K562 (cell line): ENCODE results near the gene SHE. TPM values are rescaled to one million over a fixed set of nuclear protein-coding genes. Genes with fewer than 3 reads are reported as not detected.

Experiments used
- ATAC-seq: fragments of 200-7000 bp; cut with Tn5 transposase; 3 replicates; pipeline ENCODE4 v1.9.1; 2020; ENCODE audit warnings: moderate library complexity
- BruUV-seq: library from RNA; stranded (reverse); fragments of 400-500 nt; replicated peaks from 2 replicates; lab custom pipeline; 2021; lab: Mats Ljungman, UMichigan
- CTCF ChIA-PET: fragments of 300-600 bp; formaldehyde crosslinking; extraction: SDS; loops from one replicate; lab custom pipeline; 2021; ENCODE audit warnings: low intra/inter-chr PET ratio; lab: Yijun Ruan, JAX
- POLR2A ChIA-PET: fragments of 300-600, 350-650 bp; sonication (Branson Sonifier 250); formaldehyde crosslinking; extraction: SDS; loops from one replicate; lab custom pipeline; 2021; ENCODE audit warnings: antibody characterized with exemption, inconsistent platforms; lab: Yijun Ruan, JAX
- DNase-seq, 4 experiments: peaks; one replicate each; pipeline versions ENCODE4 v3.0.0 to v3.0.0-alpha.2; 2011 to 2018; ENCODE audit warnings: low spot score in 3 of 4, mixed read lengths in 3 of 4; ENCODE audit errors: extremely low read depth in 1 of 4
- FAIRE-seq: peaks from 2 replicates; lab custom pipeline; 2011; peaks lifted over from hg19 to GRCh38; lab: Jason Lieb, UNC
- H2AFZ ChIP-seq: 2 replicates; pipeline ENCODE4 v1.6.0; 2011; ENCODE audit warnings: low read depth, low read length, control low read depth, inconsistent platforms
- H3K27ac ChIP-seq: fragments of 200-600 bp; 3 replicates; pipeline ENCODE4 v1.8.0; 2011; ENCODE audit warnings: low read depth, mild to moderate bottlenecking, control low read depth, inconsistent platforms, low read length, moderate library complexity, mixed read lengths; ENCODE audit errors: extremely low read depth
- H3K27me3 ChIP-seq, 2 experiments: fragments of 300-600 bp in 1 of 2; 2 replicates in 1 of 2; 3 replicates in 1 of 2; pipeline versions ENCODE4 v1.6.0 to v1.8.0; 2011; ENCODE audit warnings: inconsistent platforms in 2 of 2, low read length in 2 of 2, mild to moderate bottlenecking in 1 of 2, mixed read lengths in 1 of 2, moderate library complexity in 1 of 2; ENCODE audit not compliant: control insufficient read depth in 2 of 2, insufficient read depth in 2 of 2
- H3K36me3 ChIP-seq: fragments of 300-600 bp; 3 replicates; pipeline ENCODE4 v1.8.0; 2011; ENCODE audit warnings: mild to moderate bottlenecking, low read length, inconsistent platforms; ENCODE audit not compliant: control insufficient read depth, insufficient read depth
- H3K4me1 ChIP-seq, 2 experiments: fragments of 200-600 bp in 1 of 2; replicated peaks in 1 of 2; 2 replicates in 1 of 2; 3 replicates in 1 of 2; pipeline versions ENCODE4 v1.5.1 to v1.8.0; 2011; ENCODE audit warnings: inconsistent platforms in 2 of 2, low read length in 2 of 2, mild to moderate bottlenecking in 1 of 2, mixed read lengths in 1 of 2, moderate library complexity in 1 of 2; ENCODE audit not compliant: control insufficient read depth in 2 of 2, insufficient read depth in 2 of 2
- H3K4me2 ChIP-seq: 2 replicates; pipeline ENCODE4 v1.6.1; 2011; ENCODE audit warnings: low read length, control low read depth, inconsistent platforms, mixed read lengths; ENCODE audit not compliant: insufficient read depth
- H3K4me3 ChIP-seq: fragments of 200-600 bp; sonication (generic), shearing (Covaris generic); 2 replicates; pipeline ENCODE4 v1.5.1; 2016; ENCODE audit warnings: control low read depth, inconsistent platforms
- H3K79me2 ChIP-seq: fragments of 200-600 bp; 3 replicates; pipeline ENCODE4 v1.8.0; 2011; ENCODE audit warnings: low read length, inconsistent platforms; ENCODE audit not compliant: control insufficient read depth, insufficient read depth
- H3K9ac ChIP-seq, 2 experiments: 2 replicates each; pipeline versions ENCODE4 v1.6.0 to v1.6.1; 2011; ENCODE audit warnings: low read depth in 2 of 2, low read length in 2 of 2, control low read depth in 1 of 2, inconsistent platforms in 1 of 2, mild to moderate bottlenecking in 1 of 2, mixed read lengths in 1 of 2; ENCODE audit not compliant: insufficient read depth in 1 of 2
- H3K9me1 ChIP-seq: one replicate; pipeline ENCODE4 v1.6.0; 2011; ENCODE audit warnings: inconsistent platforms, mild to moderate bottlenecking, low read length, moderate library complexity; ENCODE audit not compliant: control insufficient read depth, insufficient read depth
- H3K9me3 ChIP-seq: replicated peaks from 2 replicates; pipeline ENCODE4 v1.5.1; 2011; ENCODE audit warnings: low read depth, low read length, inconsistent platforms; ENCODE audit not compliant: control insufficient read depth, insufficient read depth
- H4K20me1 ChIP-seq: replicated peaks from 2 replicates; pipeline ENCODE4 v1.6.1; 2011; ENCODE audit warnings: low read length, inconsistent platforms, mixed read lengths; ENCODE audit not compliant: control insufficient read depth, insufficient read depth
- CHAMP1 ChIP-seq: fragments of 450-650 bp; IDR thresholded peaks from 2 replicates; pipeline ENCODE4 v1.6.1; 2016; ENCODE audit warnings: mild to moderate bottlenecking
- EGR1 ChIP-seq: fragments of 450-650 bp; conservative IDR thresholded peaks from 2 replicates; pipeline ENCODE4 v1.6.1; 2017; ENCODE audit warnings: mild to moderate bottlenecking
- FIP1L1 ChIP-seq: fragments of 200-400 bp; formaldehyde crosslinking; IDR thresholded peaks from 2 replicates; pipeline ENCODE4 v1.6.1; 2018; ENCODE audit warnings: mild to moderate bottlenecking, low read depth, low read length; ENCODE audit not compliant: poor library complexity, severe bottlenecking
- MCM2 ChIP-seq: fragments of 450-650 bp; IDR thresholded peaks from 2 replicates; pipeline ENCODE4 v1.6.1; 2017; ENCODE audit warnings: low read depth, mild to moderate bottlenecking
- TCFL5 ChIP-seq: fragments of 250-450 bp; sonication (Bioruptor Pico); conservative IDR thresholded peaks from 2 replicates; pipeline ENCODE4 v1.6.1; 2021; ENCODE audit warnings: mild to moderate bottlenecking, moderate library complexity, matching md5 sums
- TSC22D4 ChIP-seq: fragments of 450-650 bp; IDR thresholded peaks from 2 replicates; pipeline ENCODE4 v1.6.1; 2016; ENCODE audit warnings: missing genetic modification characterization, missing biosample characterization, control low read depth
- ZBTB34 ChIP-seq: fragments of 250-450 bp; sonication (Bioruptor Pico); IDR thresholded peaks from 2 replicates; pipeline ENCODE4 v1.8.0; 2021; ENCODE audit warnings: mild to moderate bottlenecking, moderate library complexity
- ZNF79 ChIP-seq: fragments of 250-450 bp; sonication (Bioruptor Pico); IDR thresholded peaks from 2 replicates; pipeline ENCODE4 v1.4.0; 2020; ENCODE audit warnings: low read depth, mild to moderate bottlenecking, moderate library complexity
- ZSCAN32 ChIP-seq: fragments of 450-650 bp; formaldehyde crosslinking; IDR thresholded peaks from 2 replicates; pipeline ENCODE4 v1.4.0; 2020; ENCODE audit warnings: mild to moderate bottlenecking, moderate library complexity
- WGBS: fragments of 100-300 bp; shearing (Covaris generic); methylation state at CpG from one replicate; pipeline ENCODE4 v1.1.6; 2016; ENCODE audit warnings: low coverage, mixed read lengths; ENCODE audit not compliant: insufficient coverage; ENCODE audit errors: missing lambda C conversion rate; 5-methylcytosine and 5-hydroxymethylcytosine counted together
- in situ Hi-C: fragments of 300-500 bp; cut with MboI; formaldehyde crosslinking; loops from 4 replicates; pipeline ENCODE4 v1.15.0; 2018; ENCODE audit warnings: inconsistent platforms, mixed read lengths
- intact Hi-C: fragments of 100-400 bp; cut with micrococcal nuclease; formaldehyde crosslinking; loops from 2 replicates; pipeline ENCODE4 v1.14.2; 2022
- polyA plus RNA-seq, 8 experiments: library from polyadenylated mRNA; depleted of rRNA in 4 of 8; stranded (reverse) in 5 of 8; unstranded in 3 of 8; fragments of >200 nt; fragmentation: Nextera tagmentation in 2 of 8; fragmentation: Illumina TruSeq in 1 of 8; extraction: Ambion mirVana in 2 of 8; extraction: Trizol in 1 of 8; gene quantifications; 2 replicates each; pipeline versions ENCODE4 v1.2.1 to v1.2.3, GENCODE V29; 2011 to 2014; ENCODE audit warnings: inconsistent platforms in 1 of 8, missing spikeins in 1 of 8
- total RNA-seq, 7 experiments: library from RNA; depleted of rRNA in 6 of 7; stranded (reverse); fragments of >200 nt in 6 of 7; fragmentation: Illumina TruSeq in 2 of 7; extraction: Trizol in 2 of 7; gene quantifications; 2 replicates each; pipeline versions ENCODE4 v1.2.1 to v1.2.3, GENCODE V29; 2011 to 2021; ENCODE audit warnings: low replicate concordance in 1 of 7

SHE gene
- total and polyA plus RNA-seq, 9 of the 15 experiments (the other 6 are each of a cell fraction or from before 2014, with no cell fraction given): 0.01 to 0.05 TPM; not detected in 7

DNA sequence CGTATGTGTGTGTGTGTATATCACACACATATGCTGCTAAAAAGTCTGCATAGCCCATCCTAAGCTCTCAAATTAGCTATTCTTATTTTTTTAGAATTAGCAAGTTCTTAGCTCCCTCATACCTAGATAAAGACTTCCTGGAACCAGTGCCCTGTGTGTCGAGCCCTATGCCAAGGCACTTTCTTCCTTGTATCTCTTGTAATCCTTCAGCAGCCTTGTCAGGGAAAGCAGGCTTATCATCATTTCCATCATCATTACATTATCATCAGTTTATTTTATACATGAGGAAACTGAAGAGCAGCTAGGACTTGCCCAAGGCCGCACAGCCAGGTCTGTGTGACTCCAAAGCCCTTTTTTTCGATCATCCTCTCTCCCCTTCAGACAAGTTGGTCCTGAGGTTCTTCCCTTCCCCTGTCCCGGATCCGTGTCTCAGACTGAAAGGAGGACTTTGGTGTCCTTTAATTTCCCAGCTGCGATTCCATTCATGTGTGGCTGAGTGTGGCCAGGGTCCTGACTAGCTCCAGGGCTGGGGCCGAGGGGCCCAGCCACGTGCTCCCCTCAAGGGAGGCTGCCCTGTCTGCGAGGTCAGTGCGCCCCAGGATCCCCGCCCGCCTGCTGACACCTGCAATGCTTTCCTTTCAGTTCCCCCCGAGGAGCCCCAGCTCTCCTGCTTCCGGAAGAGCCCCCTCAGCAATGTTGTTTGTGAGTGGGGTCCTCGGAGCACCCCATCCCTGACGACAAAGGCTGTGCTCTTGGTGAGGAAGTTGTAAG lies 72.2 kb downstream of the SHE start:
- intact Hi-C loops: no loop called here
- Histone ChIP-seq H3K36me3 (no peaks in the 10 kb centered on the region), H3K4me2 (no peak overlapping the region), H3K9me1 (no peaks in the 10 kb centered on the region), H3K27ac (no peak overlapping the region), H3K4me3 (no peak overlapping the region), H4K20me1 (no peaks in the 10 kb centered on the region; the same call in 1 of the 2 replicates), H3K4me1 (peaks cover 3 to 22% of the 10 kb centered on the region in 2 experiments; a peak in 4 of 5 replicates), H3K9ac (0 out of 4 replicates have a peak overlapping the region, but pooled peaks of 1 of the 2 experiments have one; percentile 14), H3K79me2 (no peaks in the 10 kb centered on the region), H2AFZ (no peak overlapping the region), H3K27me3 (peaks cover 8 to 43% of the 10 kb centered on the region in 2 experiments; a peak in 3 of 5 replicates), H3K9me3 (no peaks in the 10 kb centered on the region)
- in situ Hi-C loops: no loop called here
- CTCF ChIA-PET: interaction anchor here (0.6 kb wide), 1 partner anchor 1947 kb away, joined by 3 read pairs; no protein-coding TSS in a partner anchor
- no peak for TF ChIP-seq TSC22D4 (tag)
- TF ChIP-seq ZNF79 (CRISPR knock-in tag): no peak
- TF ChIP-seq EGR1: no peak
- TF ChIP-seq FIP1L1: no peak
- TF ChIP-seq ZBTB34 (CRISPR knock-in tag): no peak
- TF ChIP-seq CHAMP1: no peak
- TF ChIP-seq ZSCAN32: no peak
- no peak for TF ChIP-seq TCFL5
- no peak for TF ChIP-seq MCM2
- no TSS peak for BruUV-seq
- DNase-seq (no peak), FAIRE-seq (no peak), ATAC-seq (no peak)
- WGBS: 19% methylated on average over 16 of the region's 17 CpGs
- POLR2A ChIA-PET: interaction anchor here (2.0 kb wide), 1 partner anchor 10 kb away, joined by 8 read pairs; no protein-coding TSS in a partner anchor

Other genes starting within 250 kb of the SHE start
Only the 7 nearest of the 8 such genes appear.
- gene AQP10, start 181.3 kb downstream of the SHE start, total RNA-seq (2014; rRNA removed): 1.9 and 2.1 TPM in 2 replicates
- 1.7 and 1.9 TPM in 2 replicates for gene AQP10, start 181.3 kb downstream of the SHE start, total RNA-seq (2014; rRNA removed; fragmentation: Illumina TruSeq; extraction: Trizol)
- gene AQP10, start 181.3 kb downstream of the SHE start, total RNA-seq (2015; rRNA removed; fragmentation: Illumina TruSeq; extraction: Trizol): 1.3 and 1.5 TPM in 2 replicates
- 3.7 and 4.9 TPM in 2 replicates for gene AQP10, start 181.3 kb downstream of the SHE start, total RNA-seq (2021)
- 9.7 and 20.6 TPM in 2 replicates for gene AQP10, start 181.3 kb downstream of the SHE start, polyA plus RNA-seq (2011; rRNA removed)
- 5.6 and 7.4 TPM in 2 replicates for gene AQP10, start 181.3 kb downstream of the SHE start, polyA plus RNA-seq (2014; fragmentation: Illumina TruSeq; extraction: Trizol)
- under 1 TPM; 0.37 to 0.56 TPM for gene AQP10, start 181.3 kb downstream of the SHE start, polyA plus RNA-seq (2014; fragmentation: Nextera tagmentation; extraction: Ambion mirVana)
- gene AQP10, start 181.3 kb downstream of the SHE start, polyA plus RNA-seq (2014; rRNA removed): 4.5 and 5.0 TPM in 2 replicates
- gene ATP8B2, start 176.9 kb downstream of the SHE start, total RNA-seq (2014; rRNA removed): 33.2 and 53.4 TPM in 2 replicates
- gene ATP8B2, start 176.9 kb downstream of the SHE start, total RNA-seq (2014; rRNA removed; fragmentation: Illumina TruSeq; extraction: Trizol): 16.0 and 16.9 TPM in 2 replicates
- 12.3 and 12.4 TPM in 2 replicates for gene ATP8B2, start 176.9 kb downstream of the SHE start, total RNA-seq (2015; rRNA removed; fragmentation: Illumina TruSeq; extraction: Trizol)
- 28.4 and 29.8 TPM in 2 replicates for gene ATP8B2, start 176.9 kb downstream of the SHE start, total RNA-seq (2021)
- 21.5 and 33.4 TPM in 2 replicates for gene ATP8B2, start 176.9 kb downstream of the SHE start, polyA plus RNA-seq (2011; rRNA removed)
- gene ATP8B2, start 176.9 kb downstream of the SHE start, polyA plus RNA-seq (2014; fragmentation: Illumina TruSeq; extraction: Trizol): 18.4 and 22.1 TPM in 2 replicates
- gene ATP8B2, start 176.9 kb downstream of the SHE start, polyA plus RNA-seq (2014; fragmentation: Nextera tagmentation; extraction: Ambion mirVana): under 1 TPM; 0.27 to 0.58 TPM
- 23.8 and 29.4 TPM in 2 replicates for gene ATP8B2, start 176.9 kb downstream of the SHE start, polyA plus RNA-seq (2014; rRNA removed)
- gene IL6R, start 97.1 kb downstream of the SHE start, total RNA-seq (2014; rRNA removed): 0.05 and 0.37 TPM in 2 replicates
- gene IL6R, start 97.1 kb downstream of the SHE start, total RNA-seq (2014; rRNA removed; fragmentation: Illumina TruSeq; extraction: Trizol): 0.03 and 0.11 TPM in 2 replicates
- 0.07 and 0.19 TPM in 2 replicates for gene IL6R, start 97.1 kb downstream of the SHE start, total RNA-seq (2015; rRNA removed; fragmentation: Illumina TruSeq; extraction: Trizol)
- 0.24 and 0.47 TPM in 2 replicates for gene IL6R, start 97.1 kb downstream of the SHE start, total RNA-seq (2021)
- 0.25 and 0.83 TPM in 2 replicates for gene IL6R, start 97.1 kb downstream of the SHE start, polyA plus RNA-seq (2011; rRNA removed)
- 0.09 and 0.40 TPM in 2 replicates for gene IL6R, start 97.1 kb downstream of the SHE start, polyA plus RNA-seq (2014; fragmentation: Illumina TruSeq; extraction: Trizol)
- gene IL6R, start 97.1 kb downstream of the SHE start, polyA plus RNA-seq (2014; fragmentation: Nextera tagmentation; extraction: Ambion mirVana): not detected
- gene IL6R, start 97.1 kb downstream of the SHE start, polyA plus RNA-seq (2014; rRNA removed): 0.03 and 1.1 TPM in 2 replicates
- not detected in 2 replicates for gene TDRD10, start 193 bp downstream of the SHE start, total RNA-seq (2014; rRNA removed)
- not detected in 2 replicates for gene TDRD10, start 193 bp downstream of the SHE start, total RNA-seq (2014; rRNA removed; fragmentation: Illumina TruSeq; extraction: Trizol)
- gene TDRD10, start 193 bp downstream of the SHE start, total RNA-seq (2015; rRNA removed; fragmentation: Illumina TruSeq; extraction: Trizol): not detected in 2 replicates
- not detected in 2 replicates for gene TDRD10, start 193 bp downstream of the SHE start, total RNA-seq (2021)
- gene TDRD10, start 193 bp downstream of the SHE start, polyA plus RNA-seq (2011; rRNA removed): not detected in 2 replicates
- gene TDRD10, start 193 bp downstream of the SHE start, polyA plus RNA-seq (2014; fragmentation: Illumina TruSeq; extraction: Trizol): not detected in 2 replicates
- gene TDRD10, start 193 bp downstream of the SHE start, polyA plus RNA-seq (2014; fragmentation: Nextera tagmentation; extraction: Ambion mirVana): not detected
- gene TDRD10, start 193 bp downstream of the SHE start, polyA plus RNA-seq (2014; rRNA removed): not detected in 2 replicates
- gene UBE2Q1, start 56.2 kb upstream of the SHE start, total RNA-seq (2014; rRNA removed): 21.6 and 25.2 TPM in 2 replicates
- 28.5 and 32.1 TPM in 2 replicates for gene UBE2Q1, start 56.2 kb upstream of the SHE start, total RNA-seq (2014; rRNA removed; fragmentation: Illumina TruSeq; extraction: Trizol)
- 31.6 and 33.2 TPM in 2 replicates for gene UBE2Q1, start 56.2 kb upstream of the SHE start, total RNA-seq (2015; rRNA removed; fragmentation: Illumina TruSeq; extraction: Trizol)
- gene UBE2Q1, start 56.2 kb upstream of the SHE start, total RNA-seq (2021): 58.8 and 62.4 TPM in 2 replicates
- 14.2 and 17.7 TPM in 2 replicates for gene UBE2Q1, start 56.2 kb upstream of the SHE start, polyA plus RNA-seq (2011; rRNA removed)
- 39.0 and 48.3 TPM in 2 replicates for gene UBE2Q1, start 56.2 kb upstream of the SHE start, polyA plus RNA-seq (2014; fragmentation: Illumina TruSeq; extraction: Trizol)
- gene UBE2Q1, start 56.2 kb upstream of the SHE start, polyA plus RNA-seq (2014; fragmentation: Nextera tagmentation; extraction: Ambion mirVana): 10 to 100 TPM in 1 of 2 experiments, 1 to 10 TPM in 1; 8.0 to 10.6 TPM
- 17.9 and 27.6 TPM in 2 replicates for gene UBE2Q1, start 56.2 kb upstream of the SHE start, polyA plus RNA-seq (2014; rRNA removed)
- not detected in 2 replicates for gene CHRNB2, start 65.4 kb upstream of the SHE start, total RNA-seq (2014; rRNA removed)
- not detected in 2 replicates for gene CHRNB2, start 65.4 kb upstream of the SHE start, total RNA-seq (2014; rRNA removed; fragmentation: Illumina TruSeq; extraction: Trizol)
- gene CHRNB2, start 65.4 kb upstream of the SHE start, total RNA-seq (2015; rRNA removed; fragmentation: Illumina TruSeq; extraction: Trizol): not detected in 2 replicates
- gene CHRNB2, start 65.4 kb upstream of the SHE start, total RNA-seq (2021): not detected in 2 replicates
- gene CHRNB2, start 65.4 kb upstream of the SHE start, polyA plus RNA-seq (2011; rRNA removed): not detected in 2 replicates
- gene CHRNB2, start 65.4 kb upstream of the SHE start, polyA plus RNA-seq (2014; fragmentation: Illumina TruSeq; extraction: Trizol): not detected in 2 replicates
- gene CHRNB2, start 65.4 kb upstream of the SHE start, polyA plus RNA-seq (2014; fragmentation: Nextera tagmentation; extraction: Ambion mirVana): under 1 TPM in 1 of 2 experiments, not detected in 1; 0.01 TPM
- not detected in 2 replicates for gene CHRNB2, start 65.4 kb upstream of the SHE start, polyA plus RNA-seq (2014; rRNA removed)
- gene ADAR, start 105.8 kb upstream of the SHE start, total RNA-seq (2014; rRNA removed): 48.0 and 53.6 TPM in 2 replicates
- 60.2 and 63.6 TPM in 2 replicates for gene ADAR, start 105.8 kb upstream of the SHE start, total RNA-seq (2014; rRNA removed; fragmentation: Illumina TruSeq; extraction: Trizol)
- gene ADAR, start 105.8 kb upstream of the SHE start, total RNA-seq (2015; rRNA removed; fragmentation: Illumina TruSeq; extraction: Trizol): 66.2 and 68.0 TPM in 2 replicates
- gene ADAR, start 105.8 kb upstream of the SHE start, total RNA-seq (2021): 94.2 and 96.9 TPM in 2 replicates
- gene ADAR, start 105.8 kb upstream of the SHE start, polyA plus RNA-seq (2011; rRNA removed): 117 and 123 TPM in 2 replicates
- 67.0 and 75.9 TPM in 2 replicates for gene ADAR, start 105.8 kb upstream of the SHE start, polyA plus RNA-seq (2014; fragmentation: Illumina TruSeq; extraction: Trizol)
- gene ADAR, start 105.8 kb upstream of the SHE start, polyA plus RNA-seq (2014; fragmentation: Nextera tagmentation; extraction: Ambion mirVana): 10 to 100 TPM; 30.1 to 41.2 TPM
- gene ADAR, start 105.8 kb upstream of the SHE start, polyA plus RNA-seq (2014; rRNA removed): 46.3 and 51.3 TPM in 2 replicates